HCT116 (cell line): ENCODE measurements around the gene PPP1R12B.
"Not testable (repeated sequence)": the region's sequence is repeated elsewhere in the genome, so short reads cannot be mapped to it uniquely, and the experiment has no call there.

Experiments used
- CBX3 ChIP-seq: IDR thresholded peaks from 2 replicates; pipeline ENCODE4 v1.6.1; 2012; ENCODE audit warnings: low read depth
- CEBPB ChIP-seq: IDR thresholded peaks from 2 replicates; pipeline ENCODE4 v1.6.1; 2012; ENCODE audit warnings: low read depth
- ELF1 ChIP-seq: IDR thresholded peaks from 2 replicates; pipeline ENCODE4 v1.6.1; 2012; ENCODE audit warnings: low read depth, borderline replicate concordance
- EZH2 ChIP-seq: fragments of 200-600 bp; sonication (generic); IDR thresholded peaks from 2 replicates; pipeline ENCODE4 v1.6.1; 2017; ENCODE audit warnings: antibody characterized with exemption, mixed run types
- FOSL1 ChIP-seq: IDR thresholded peaks from 2 replicates; pipeline ENCODE4 v1.6.1; 2012; ENCODE audit warnings: low read depth
- POLR2A ChIP-seq: IDR thresholded peaks from 2 replicates; pipeline ENCODE4 v1.7.0; 2011; ENCODE audit warnings: borderline replicate concordance; ENCODE audit not compliant: insufficient read depth, insufficient read length; ENCODE audit errors: extremely low read depth
- SRF ChIP-seq: IDR thresholded peaks from 2 replicates; pipeline ENCODE4 v1.6.1; 2012; ENCODE audit warnings: low read depth
- YY1 ChIP-seq: IDR thresholded peaks from 2 replicates; pipeline ENCODE4 v1.6.1; 2011; ENCODE audit warnings: low read length, low read depth, moderate library complexity, mild to moderate bottlenecking; ENCODE audit not compliant: insufficient replicate concordance; ENCODE audit errors: extremely low read depth
- ZFX ChIP-seq: fragments of 450-650 bp; IDR thresholded peaks from 2 replicates; pipeline ENCODE4 v1.6.1; 2017
- ZNF274 ChIP-seq: fragments of 200-500 bp; sonication (Bioruptor generic); IDR thresholded peaks from 2 replicates; pipeline ENCODE4 v1.6.1; 2014; ENCODE audit warnings: mild to moderate bottlenecking, low read depth, low read length, inconsistent platforms
- TF ChIP-seq, protein P1 (sequence below), 3 experiments: fragments of 200-600 bp in 1 of 3; sonication (generic) in 1 of 3; IDR thresholded peaks in 2 of 3; conservative IDR thresholded peaks in 1 of 3; 2 replicates each; pipeline ENCODE4 v1.5.1; 2012 to 2017; ENCODE audit warnings: low read depth in 2 of 3, low read length in 2 of 3, antibody characterized with exemption in 1 of 3, borderline replicate concordance in 1 of 3, control low read depth in 1 of 3, mild to moderate bottlenecking in 1 of 3, mixed read lengths in 1 of 3, mixed run types in 1 of 3, moderate library complexity in 1 of 3; ENCODE audit not compliant: insufficient read depth in 1 of 3
- TF ChIP-seq, protein P2 (sequence below): IDR thresholded peaks from 2 replicates; pipeline ENCODE4 v1.6.1; 2012
- TF ChIP-seq, protein P3 (sequence below): IDR thresholded peaks from 2 replicates; pipeline ENCODE4 v1.6.1; 2012; ENCODE audit warnings: low read depth

DNA sequence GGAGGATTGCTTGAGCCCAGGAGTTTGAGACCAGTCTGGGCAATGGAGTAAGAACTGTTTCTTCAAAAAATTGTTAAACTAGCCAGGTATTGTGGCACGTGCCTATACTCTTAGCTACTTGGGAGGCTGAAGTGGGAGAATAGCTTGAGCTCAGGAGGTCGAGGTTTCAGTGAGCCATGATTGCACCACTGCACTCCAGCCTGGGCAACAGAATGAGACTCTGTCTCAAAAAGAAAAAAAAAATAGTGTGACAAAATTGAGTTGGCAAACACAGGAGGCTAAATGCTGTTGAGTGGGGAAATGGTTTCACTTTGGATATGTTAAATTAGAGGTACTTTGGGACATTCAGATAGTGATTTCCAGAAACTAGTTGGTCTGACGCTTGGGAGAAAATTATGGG is 197.9 kb downstream of the PPP1R12B start:
- TF ChIP-seq, protein P1, sequence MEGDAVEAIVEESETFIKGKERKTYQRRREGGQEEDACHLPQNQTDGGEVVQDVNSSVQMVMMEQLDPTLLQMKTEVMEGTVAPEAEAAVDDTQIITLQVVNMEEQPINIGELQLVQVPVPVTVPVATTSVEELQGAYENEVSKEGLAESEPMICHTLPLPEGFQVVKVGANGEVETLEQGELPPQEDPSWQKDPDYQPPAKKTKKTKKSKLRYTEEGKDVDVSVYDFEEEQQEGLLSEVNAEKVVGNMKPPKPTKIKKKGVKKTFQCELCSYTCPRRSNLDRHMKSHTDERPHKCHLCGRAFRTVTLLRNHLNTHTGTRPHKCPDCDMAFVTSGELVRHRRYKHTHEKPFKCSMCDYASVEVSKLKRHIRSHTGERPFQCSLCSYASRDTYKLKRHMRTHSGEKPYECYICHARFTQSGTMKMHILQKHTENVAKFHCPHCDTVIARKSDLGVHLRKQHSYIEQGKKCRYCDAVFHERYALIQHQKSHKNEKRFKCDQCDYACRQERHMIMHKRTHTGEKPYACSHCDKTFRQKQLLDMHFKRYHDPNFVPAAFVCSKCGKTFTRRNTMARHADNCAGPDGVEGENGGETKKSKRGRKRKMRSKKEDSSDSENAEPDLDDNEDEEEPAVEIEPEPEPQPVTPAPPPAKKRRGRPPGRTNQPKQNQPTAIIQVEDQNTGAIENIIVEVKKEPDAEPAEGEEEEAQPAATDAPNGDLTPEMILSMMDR (IDR thresholded peaks at IDR 0.05 in 2 of 3, conservative IDR thresholded peaks at IDR 0.05 in 1 of 3; ENCODE audit: borderline replicate concordance in 1 of 3, insufficient read depth in 1 of 3, low read depth in 2 of 3, low read length in 2 of 3) = not testable (repeated sequence)
- TF ChIP-seq EZH2, POLR2A, SRF, ZFX, CBX3, ELF1, CEBPB, YY1, ZNF274, FOSL1: not testable (repeated sequence)
- TF ChIP-seq, protein P2, sequence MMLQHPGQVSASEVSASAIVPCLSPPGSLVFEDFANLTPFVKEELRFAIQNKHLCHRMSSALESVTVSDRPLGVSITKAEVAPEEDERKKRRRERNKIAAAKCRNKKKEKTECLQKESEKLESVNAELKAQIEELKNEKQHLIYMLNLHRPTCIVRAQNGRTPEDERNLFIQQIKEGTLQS = not testable (repeated sequence)
- TF ChIP-seq, protein P3, sequence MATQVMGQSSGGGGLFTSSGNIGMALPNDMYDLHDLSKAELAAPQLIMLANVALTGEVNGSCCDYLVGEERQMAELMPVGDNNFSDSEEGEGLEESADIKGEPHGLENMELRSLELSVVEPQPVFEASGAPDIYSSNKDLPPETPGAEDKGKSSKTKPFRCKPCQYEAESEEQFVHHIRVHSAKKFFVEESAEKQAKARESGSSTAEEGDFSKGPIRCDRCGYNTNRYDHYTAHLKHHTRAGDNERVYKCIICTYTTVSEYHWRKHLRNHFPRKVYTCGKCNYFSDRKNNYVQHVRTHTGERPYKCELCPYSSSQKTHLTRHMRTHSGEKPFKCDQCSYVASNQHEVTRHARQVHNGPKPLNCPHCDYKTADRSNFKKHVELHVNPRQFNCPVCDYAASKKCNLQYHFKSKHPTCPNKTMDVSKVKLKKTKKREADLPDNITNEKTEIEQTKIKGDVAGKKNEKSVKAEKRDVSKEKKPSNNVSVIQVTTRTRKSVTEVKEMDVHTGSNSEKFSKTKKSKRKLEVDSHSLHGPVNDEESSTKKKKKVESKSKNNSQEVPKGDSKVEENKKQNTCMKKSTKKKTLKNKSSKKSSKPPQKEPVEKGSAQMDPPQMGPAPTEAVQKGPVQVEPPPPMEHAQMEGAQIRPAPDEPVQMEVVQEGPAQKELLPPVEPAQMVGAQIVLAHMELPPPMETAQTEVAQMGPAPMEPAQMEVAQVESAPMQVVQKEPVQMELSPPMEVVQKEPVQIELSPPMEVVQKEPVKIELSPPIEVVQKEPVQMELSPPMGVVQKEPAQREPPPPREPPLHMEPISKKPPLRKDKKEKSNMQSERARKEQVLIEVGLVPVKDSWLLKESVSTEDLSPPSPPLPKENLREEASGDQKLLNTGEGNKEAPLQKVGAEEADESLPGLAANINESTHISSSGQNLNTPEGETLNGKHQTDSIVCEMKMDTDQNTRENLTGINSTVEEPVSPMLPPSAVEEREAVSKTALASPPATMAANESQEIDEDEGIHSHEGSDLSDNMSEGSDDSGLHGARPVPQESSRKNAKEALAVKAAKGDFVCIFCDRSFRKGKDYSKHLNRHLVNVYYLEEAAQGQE = not testable (repeated sequence)
